ENCODE measurements around the gene MAFF.

Gene MAFF

DNA sequence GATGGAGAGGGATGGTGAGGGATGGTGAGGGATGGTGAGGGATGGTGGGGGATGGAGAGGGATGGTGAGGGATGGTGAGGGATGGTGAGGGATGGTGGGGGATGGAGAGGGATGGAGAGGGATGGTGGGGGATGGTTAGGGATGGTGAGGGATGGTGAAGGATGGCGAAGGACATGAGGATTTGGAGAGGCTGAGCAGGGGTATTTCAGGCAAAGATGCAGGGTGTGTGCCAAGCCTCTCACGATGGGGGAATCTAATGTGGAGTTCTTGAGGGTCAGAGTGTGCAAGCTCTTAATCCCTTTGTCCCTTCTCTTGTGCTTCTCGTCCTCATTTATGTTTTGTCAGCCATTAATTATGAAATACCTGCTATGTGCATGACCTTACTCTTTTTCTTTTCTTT is 12.7 kb upstream of the MAFF start:
- TF ChIP-seq, protein P1, sequence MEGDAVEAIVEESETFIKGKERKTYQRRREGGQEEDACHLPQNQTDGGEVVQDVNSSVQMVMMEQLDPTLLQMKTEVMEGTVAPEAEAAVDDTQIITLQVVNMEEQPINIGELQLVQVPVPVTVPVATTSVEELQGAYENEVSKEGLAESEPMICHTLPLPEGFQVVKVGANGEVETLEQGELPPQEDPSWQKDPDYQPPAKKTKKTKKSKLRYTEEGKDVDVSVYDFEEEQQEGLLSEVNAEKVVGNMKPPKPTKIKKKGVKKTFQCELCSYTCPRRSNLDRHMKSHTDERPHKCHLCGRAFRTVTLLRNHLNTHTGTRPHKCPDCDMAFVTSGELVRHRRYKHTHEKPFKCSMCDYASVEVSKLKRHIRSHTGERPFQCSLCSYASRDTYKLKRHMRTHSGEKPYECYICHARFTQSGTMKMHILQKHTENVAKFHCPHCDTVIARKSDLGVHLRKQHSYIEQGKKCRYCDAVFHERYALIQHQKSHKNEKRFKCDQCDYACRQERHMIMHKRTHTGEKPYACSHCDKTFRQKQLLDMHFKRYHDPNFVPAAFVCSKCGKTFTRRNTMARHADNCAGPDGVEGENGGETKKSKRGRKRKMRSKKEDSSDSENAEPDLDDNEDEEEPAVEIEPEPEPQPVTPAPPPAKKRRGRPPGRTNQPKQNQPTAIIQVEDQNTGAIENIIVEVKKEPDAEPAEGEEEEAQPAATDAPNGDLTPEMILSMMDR (IDR thresholded peaks at IDR 0.05; ENCODE audit: poor library complexity, severe bottlenecking): no peak
- no peak overlapping the region for H3K4me3 ChIP-seq (ENCODE audit: severe bottlenecking)
- no peak for DNase-seq (ENCODE audit: low spot score)
- H3K9me3 ChIP-seq (ENCODE audit: severe bottlenecking): no peaks in the 10 kb centered on the region
- H3K36me3 ChIP-seq (ENCODE audit: low read depth): no peaks in the 10 kb centered on the region
- no peak for ATAC-seq (ENCODE audit: low read depth)
- H3K27me3 ChIP-seq (ENCODE audit: insufficient read depth, poor library complexity, severe bottlenecking): no peaks in the 10 kb centered on the region
- H3K4me1 ChIP-seq (ENCODE audit: insufficient read depth, poor library complexity, severe bottlenecking): no peaks in the 10 kb centered on the region
- H3K27ac ChIP-seq (ENCODE audit: poor library complexity, severe bottlenecking): no peak overlapping the region

DNA sequence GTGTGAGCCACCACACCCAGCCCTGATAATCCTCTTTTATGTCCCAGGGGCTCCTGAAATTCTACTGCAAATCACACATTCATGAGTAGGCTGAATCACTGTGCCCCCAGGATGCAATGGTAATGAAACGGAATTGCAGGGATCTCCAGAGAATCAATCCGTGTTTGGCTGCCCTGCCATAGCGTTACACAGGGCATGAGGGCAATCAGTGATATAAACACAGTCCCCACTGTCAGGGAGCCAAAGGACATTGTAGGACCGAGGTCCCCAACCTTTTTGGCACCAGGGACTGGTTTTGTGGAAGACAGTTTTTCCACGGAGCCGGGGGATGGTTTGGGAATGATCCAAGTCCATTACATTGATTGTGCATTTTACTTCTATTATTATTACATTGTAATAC is 11.2 kb upstream of the MAFF start:
- no peak overlapping the region for H3K4me3 ChIP-seq (ENCODE audit: severe bottlenecking)
- H3K4me1 ChIP-seq (ENCODE audit: insufficient read depth, poor library complexity, severe bottlenecking): no peaks in the 10 kb centered on the region
- no peaks in the 10 kb centered on the region for H3K9me3 ChIP-seq (ENCODE audit: severe bottlenecking)
- DNase-seq (ENCODE audit: low spot score) (no peak), ATAC-seq (ENCODE audit: low read depth) (no peak)
- H3K36me3 ChIP-seq (ENCODE audit: low read depth): no peaks in the 10 kb centered on the region
- H3K27me3 ChIP-seq (ENCODE audit: insufficient read depth, poor library complexity, severe bottlenecking): no peaks in the 10 kb centered on the region
- no peak overlapping the region for H3K27ac ChIP-seq (ENCODE audit: poor library complexity, severe bottlenecking)
- TF ChIP-seq, protein P1 (IDR thresholded peaks at IDR 0.05; ENCODE audit: poor library complexity, severe bottlenecking): no peak

DNA sequence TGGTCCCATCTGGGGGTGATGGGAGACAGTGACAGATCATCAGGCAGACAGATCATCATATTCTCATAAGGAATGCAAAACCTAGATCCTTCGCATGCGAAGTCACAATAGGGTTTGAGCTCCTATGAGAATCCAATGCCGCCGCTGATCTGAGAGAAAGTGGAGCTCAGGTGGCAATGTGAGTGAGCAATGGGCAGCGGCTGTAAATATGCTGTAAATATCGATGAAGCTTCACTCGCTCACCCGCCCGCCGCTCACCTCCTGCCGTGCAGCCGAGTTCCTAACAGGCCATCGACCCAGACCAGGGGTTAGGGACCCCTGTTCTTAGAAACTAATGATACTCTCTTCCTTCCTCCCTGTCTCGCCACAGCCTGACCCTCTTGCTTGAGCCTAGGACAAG is 10.7 kb upstream of the MAFF start:
- TF ChIP-seq, protein P1 (IDR thresholded peaks at IDR 0.05; ENCODE audit: poor library complexity, severe bottlenecking): no peak

DNA sequence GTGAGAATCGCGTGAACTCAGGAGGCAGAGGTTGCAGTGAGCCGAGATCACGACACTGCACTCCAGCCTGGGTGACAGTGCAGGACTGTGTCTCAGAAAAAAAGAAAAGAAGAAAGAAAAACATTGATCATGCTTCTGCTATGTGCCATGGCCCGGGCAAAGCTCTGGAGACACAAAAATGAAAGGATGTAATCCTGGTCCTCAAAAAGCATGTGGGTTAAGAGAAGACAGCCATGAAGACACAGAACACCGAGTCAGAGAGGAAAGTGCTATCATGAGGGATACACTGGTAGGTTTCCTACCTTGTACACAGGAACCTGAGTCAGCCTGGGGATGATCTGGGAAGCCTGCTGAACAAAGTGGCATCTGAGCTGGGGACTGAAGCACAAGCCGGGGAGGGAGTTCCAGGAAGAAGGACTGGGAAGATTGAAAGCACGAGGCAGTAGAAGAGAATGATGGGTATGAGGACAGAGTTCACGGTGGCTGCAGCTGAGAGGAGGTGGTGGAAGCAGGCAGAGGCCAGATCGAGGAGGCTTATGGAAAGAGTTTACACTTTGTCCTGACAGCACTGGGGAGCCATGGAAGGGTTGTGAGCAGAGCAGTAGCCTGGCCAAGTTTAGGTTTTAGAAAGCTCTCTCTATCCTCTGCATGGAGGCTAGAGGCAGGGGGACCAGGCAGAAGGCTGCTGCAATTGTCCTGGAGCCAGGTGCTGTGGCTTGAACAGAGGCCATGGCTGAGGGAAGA is 9.9 kb upstream of the MAFF start:
- TF ChIP-seq, protein P1 (IDR thresholded peaks at IDR 0.05; ENCODE audit: poor library complexity, severe bottlenecking): no peak
- no peak for DNase-seq (ENCODE audit: low spot score)
- Histone ChIP-seq H3K27me3 (ENCODE audit: insufficient read depth, poor library complexity, severe bottlenecking) (no peaks in the 10 kb centered on the region), H3K4me3 (ENCODE audit: severe bottlenecking) (no peak overlapping the region), H3K36me3 (ENCODE audit: low read depth) (no peaks in the 10 kb centered on the region), H3K27ac (ENCODE audit: poor library complexity, severe bottlenecking) (no peak overlapping the region), H3K4me1 (ENCODE audit: insufficient read depth, poor library complexity, severe bottlenecking) (no peaks in the 10 kb centered on the region), H3K9me3 (ENCODE audit: severe bottlenecking) (no peaks in the 10 kb centered on the region)
- ATAC-seq (ENCODE audit: low read depth): no peak

More for the DNA sequence above, 10.7 kb upstream of the MAFF start:
- Histone ChIP-seq H3K4me1 (ENCODE audit: insufficient read depth, poor library complexity, severe bottlenecking) (no peaks in the 10 kb centered on the region), H3K4me3 (ENCODE audit: severe bottlenecking) (no peak overlapping the region), H3K9me3 (ENCODE audit: severe bottlenecking) (no peaks in the 10 kb centered on the region), H3K36me3 (ENCODE audit: low read depth) (no peaks in the 10 kb centered on the region), H3K27me3 (ENCODE audit: insufficient read depth, poor library complexity, severe bottlenecking) (no peaks in the 10 kb centered on the region), H3K27ac (ENCODE audit: poor library complexity, severe bottlenecking) (no peak overlapping the region)
- no peak for ATAC-seq (ENCODE audit: low read depth)
- no peak for DNase-seq (ENCODE audit: low spot score)

- ATAC-seq (ENCODE audit: low read depth) (no peak), DNase-seq (ENCODE audit: low spot score) (no peak)
- TF ChIP-seq, protein P1 (IDR thresholded peaks at IDR 0.05; ENCODE audit: poor library complexity, severe bottlenecking): no peak
- Histone ChIP-seq H3K4me3 (ENCODE audit: severe bottlenecking) (no peak overlapping the region), H3K27me3 (ENCODE audit: insufficient read depth, poor library complexity, severe bottlenecking) (no peaks in the 10 kb centered on the region), H3K27ac (ENCODE audit: poor library complexity, severe bottlenecking) (no peak overlapping the region), H3K4me1 (ENCODE audit: insufficient read depth, poor library complexity, severe bottlenecking) (no peaks in the 10 kb centered on the region), H3K36me3 (ENCODE audit: low read depth) (no peaks in the 10 kb centered on the region), H3K9me3 (ENCODE audit: severe bottlenecking) (no peaks in the 10 kb centered on the region)
Observed at GRCh38 chr22:38192475-38192863, 9.3 kb upstream of the MAFF start.
